Measurements from ENCODE around the gene TCFL5. TPM values are rescaled to one million over a fixed set of nuclear protein-coding genes. Genes with fewer than 3 reads are reported as not detected.

TCFL5 gene
- total and polyA plus RNA-seq, 2 donors = 10.9 to 13.0 TPM

DNA sequence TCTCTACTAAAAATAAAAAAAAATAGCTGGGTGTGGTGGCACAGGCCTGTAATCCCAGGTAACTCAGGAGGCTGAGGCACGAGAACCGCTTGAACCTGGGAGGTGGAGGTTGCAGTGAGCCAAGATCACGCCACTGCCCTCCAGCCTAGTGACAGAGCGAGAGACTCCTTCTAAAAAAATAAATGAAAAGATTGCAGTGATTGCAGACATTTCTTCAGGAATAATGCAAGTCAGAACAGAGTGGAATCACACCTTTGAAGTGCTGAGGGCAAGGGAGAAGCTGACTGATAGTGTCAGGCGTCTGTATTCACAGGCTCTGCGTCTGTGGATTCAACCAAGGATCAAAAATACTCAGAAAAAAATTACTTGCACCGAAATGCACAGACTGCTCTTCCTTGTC, 2.6 kb upstream of the TCFL5 start:
- peaks cover 0 to 6% of the 10 kb centered on the region in 2 donors for H3K27me3 ChIP-seq (ENCODE audit: control insufficient read depth in 2 of 2, insufficient read depth in 1 of 2, low read length in 1 of 2)
- no peaks in the 10 kb centered on the region for H3K36me3 ChIP-seq (ENCODE audit: control insufficient read depth in 2 of 2, insufficient read depth in 2 of 2, low read length in 1 of 2)
- no peak overlapping the region for H3K4me3 ChIP-seq (ENCODE audit: low read length in 2 of 2)
- no peak overlapping the region for H3K27ac ChIP-seq (ENCODE audit: low read depth in 1 of 2, low read length in 1 of 2)
- no peak for DNase-seq (ENCODE audit: low read depth in 6 of 9, low spot score in 9 of 9)
- H3K9me3 ChIP-seq (ENCODE audit: control insufficient read depth in 2 of 2, insufficient read depth in 1 of 2, low read length in 1 of 2) = peaks cover 0 to 7% of the 10 kb centered on the region in 2 donors
- peaks cover 13 to 15% of the 10 kb centered on the region in 2 donors for H3K4me1 ChIP-seq (ENCODE audit: control insufficient read depth in 2 of 2, insufficient read depth in 2 of 2, low read length in 2 of 2)
- 99% methylated on average over 7 of the region's 7 CpGs for WGBS

GRCh38 chr20:62860924-62861691, 514 bp downstream of the TCFL5 start:
- peak in 5 of 9 donors; percentile 19 to 53 (median 32) for DNase-seq (ENCODE audit: low read depth in 6 of 9, low spot score in 9 of 9)
- peaks cover 13 to 17% of the 10 kb centered on the region in 2 donors for H3K4me1 ChIP-seq (ENCODE audit: control insufficient read depth in 2 of 2, insufficient read depth in 2 of 2, low read length in 2 of 2)
- peaks cover 0 to 7% of the 10 kb centered on the region in 2 donors for H3K9me3 ChIP-seq (ENCODE audit: control insufficient read depth in 2 of 2, insufficient read depth in 1 of 2, low read length in 1 of 2)
- H3K27me3 ChIP-seq (ENCODE audit: control insufficient read depth in 2 of 2, insufficient read depth in 1 of 2, low read length in 1 of 2) = peaks cover 0 to 6% of the 10 kb centered on the region in 2 donors
- peak overlapping the region in 1 of 2 donors; percentile 79 for H3K27ac ChIP-seq (ENCODE audit: low read depth in 1 of 2, low read length in 1 of 2)
- H3K36me3 ChIP-seq (ENCODE audit: control insufficient read depth in 2 of 2, insufficient read depth in 2 of 2, low read length in 1 of 2) = peaks cover 13 to 17% of the 10 kb centered on the region in 2 donors
- H3K4me3 ChIP-seq (ENCODE audit: low read length in 2 of 2) = peak overlapping the region; percentile 39 to 78
- 1% methylated on average over 126 of the region's 129 CpGs for WGBS

DNA sequence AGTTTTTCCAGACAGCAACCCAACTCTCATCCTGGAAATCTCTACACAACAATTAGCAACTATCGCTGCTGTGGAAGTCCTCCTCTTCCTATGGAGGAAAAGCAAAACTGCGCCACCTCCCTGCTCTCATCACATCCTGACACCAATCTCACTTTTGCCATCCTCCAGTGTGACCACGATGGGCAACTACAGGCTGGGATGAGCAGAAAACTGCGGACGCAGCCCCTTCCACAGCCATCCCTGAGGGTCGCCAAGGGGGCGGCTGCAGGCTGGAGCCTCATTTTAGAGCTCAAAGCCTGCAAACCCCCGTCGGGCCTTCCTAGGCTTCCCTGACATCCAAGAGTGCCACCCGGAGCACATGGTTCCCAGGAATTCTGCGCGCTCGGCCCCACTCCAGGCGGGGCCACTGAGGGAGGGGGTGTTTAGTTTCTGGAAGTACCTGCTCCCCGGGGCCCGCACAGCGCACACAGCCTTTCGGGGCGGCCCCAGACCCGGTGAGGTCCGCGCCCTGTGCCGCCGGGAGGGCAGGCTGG, 1.2 kb downstream of the TCFL5 start:
- 36% methylated on average over 24 of the region's 24 CpGs for WGBS
- peak in 1 of 9 donors; percentile 28 for DNase-seq (ENCODE audit: low read depth in 6 of 9, low spot score in 9 of 9)
- Histone ChIP-seq H3K27me3 (ENCODE audit: control insufficient read depth in 2 of 2, insufficient read depth in 1 of 2, low read length in 1 of 2) (peaks cover 0 to 6% of the 10 kb centered on the region in 2 donors), H3K27ac (ENCODE audit: low read depth in 1 of 2, low read length in 1 of 2) (no peak overlapping the region), H3K9me3 (ENCODE audit: control insufficient read depth in 2 of 2, insufficient read depth in 1 of 2, low read length in 1 of 2) (peaks cover 0 to 7% of the 10 kb centered on the region in 2 donors), H3K36me3 (ENCODE audit: control insufficient read depth in 2 of 2, insufficient read depth in 2 of 2, low read length in 1 of 2) (peaks cover 13 to 17% of the 10 kb centered on the region in 2 donors), H3K4me1 (ENCODE audit: control insufficient read depth in 2 of 2, insufficient read depth in 2 of 2, low read length in 2 of 2) (peaks cover 13 to 17% of the 10 kb centered on the region in 2 donors), H3K4me3 (ENCODE audit: low read length in 2 of 2) (peak overlapping the region; percentile 39 to 78)

DNA sequence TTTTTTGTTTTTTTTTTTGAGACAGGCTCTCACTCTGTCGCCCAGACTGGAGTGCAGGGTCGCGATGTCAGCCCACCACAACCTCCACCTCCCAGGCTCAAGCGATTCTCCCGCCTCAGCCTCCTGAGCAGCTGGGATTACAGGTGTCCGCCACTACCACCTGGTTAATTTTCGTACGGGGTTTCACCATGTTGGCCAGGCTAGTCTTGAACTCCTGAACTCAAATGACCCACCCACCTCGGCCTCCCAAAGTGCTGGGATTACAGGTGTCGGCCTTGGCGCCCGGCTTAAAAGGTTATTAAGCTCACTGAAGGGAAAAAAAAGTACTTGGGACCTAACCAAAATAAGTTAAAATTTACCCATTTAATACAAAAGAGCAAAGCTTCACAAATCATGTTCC, 1.9 kb downstream of the TCFL5 start:
- H3K4me1 ChIP-seq (ENCODE audit: control insufficient read depth in 2 of 2, insufficient read depth in 2 of 2, low read length in 2 of 2) = peaks cover 13 to 17% of the 10 kb centered on the region in 2 donors
- peaks cover 13 to 21% of the 10 kb centered on the region in 2 donors for H3K36me3 ChIP-seq (ENCODE audit: control insufficient read depth in 2 of 2, insufficient read depth in 2 of 2, low read length in 1 of 2)
- peaks cover 0 to 6% of the 10 kb centered on the region in 2 donors for H3K27me3 ChIP-seq (ENCODE audit: control insufficient read depth in 2 of 2, insufficient read depth in 1 of 2, low read length in 1 of 2)
- no peak for DNase-seq (ENCODE audit: low read depth in 6 of 9, low spot score in 9 of 9)
- H3K4me3 ChIP-seq (ENCODE audit: low read length in 2 of 2) = peak overlapping the region in 1 of 2 donors; percentile 78
- no peak overlapping the region for H3K27ac ChIP-seq (ENCODE audit: low read depth in 1 of 2, low read length in 1 of 2)
- 92% methylated on average over 12 of the region's 12 CpGs for WGBS
- H3K9me3 ChIP-seq (ENCODE audit: control insufficient read depth in 2 of 2, insufficient read depth in 1 of 2, low read length in 1 of 2) = peaks cover 0 to 7% of the 10 kb centered on the region in 2 donors

DNA sequence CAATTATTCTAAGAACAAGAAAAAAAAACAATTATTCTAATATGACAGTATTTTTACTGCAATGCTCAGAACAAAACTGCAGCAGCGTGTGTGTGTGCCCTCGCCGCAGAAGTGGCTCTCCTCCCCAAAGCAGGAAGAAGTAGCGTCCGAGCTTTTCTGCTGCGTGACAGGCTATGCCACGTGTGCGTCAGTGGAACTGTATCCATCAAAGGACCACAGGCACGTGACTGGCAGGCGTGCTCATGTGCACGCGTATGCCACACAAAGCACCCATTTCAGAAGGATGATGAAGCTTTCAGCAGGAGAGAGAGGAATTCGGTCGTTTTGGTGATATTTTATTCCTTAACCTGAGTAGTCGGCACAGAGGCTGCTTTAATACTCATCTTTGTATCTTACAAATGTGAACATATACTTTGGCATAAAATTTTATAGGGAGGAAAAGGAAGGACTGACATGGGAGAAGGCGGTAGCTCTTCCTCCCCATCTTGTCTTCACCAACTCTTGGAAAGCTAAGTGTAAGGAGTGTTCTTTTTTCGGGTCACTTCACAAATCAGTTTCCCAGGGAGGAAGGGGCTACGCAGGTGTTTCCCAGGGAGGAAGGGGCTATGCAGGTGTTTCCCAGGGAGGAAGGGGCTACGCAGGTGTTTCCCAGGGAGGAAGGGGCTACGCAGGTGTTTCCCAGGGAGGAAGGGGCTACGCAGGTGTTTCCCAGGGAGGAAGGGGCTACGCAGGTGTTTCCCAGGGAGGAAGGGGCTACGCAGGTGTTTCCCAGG, 3.4 kb downstream of the TCFL5 start:
- Histone ChIP-seq H3K4me1 (ENCODE audit: control insufficient read depth in 2 of 2, insufficient read depth in 2 of 2, low read length in 2 of 2) (peaks cover 13 to 17% of the 10 kb centered on the region in 2 donors), H3K27ac (ENCODE audit: low read depth in 1 of 2, low read length in 1 of 2) (no peak overlapping the region), H3K27me3 (ENCODE audit: control insufficient read depth in 2 of 2, insufficient read depth in 1 of 2, low read length in 1 of 2) (peaks cover 0 to 6% of the 10 kb centered on the region in 2 donors), H3K4me3 (ENCODE audit: low read length in 2 of 2) (no peak overlapping the region), H3K9me3 (ENCODE audit: control insufficient read depth in 2 of 2, insufficient read depth in 1 of 2, low read length in 1 of 2) (no peaks in the 10 kb centered on the region), H3K36me3 (ENCODE audit: control insufficient read depth in 2 of 2, insufficient read depth in 2 of 2, low read length in 1 of 2) (peaks cover 23 to 33% of the 10 kb centered on the region in 2 donors)
- no peak for DNase-seq (ENCODE audit: low read depth in 6 of 9, low spot score in 9 of 9)
- WGBS = 94% methylated on average over 20 of the region's 23 CpGs

GRCh38 chr20:62856931-62857619, 4.5 kb downstream of the TCFL5 start:
- H3K9me3 ChIP-seq (ENCODE audit: control insufficient read depth in 2 of 2, insufficient read depth in 1 of 2, low read length in 1 of 2) = no peaks in the 10 kb centered on the region
- H3K4me3 ChIP-seq (ENCODE audit: low read length in 2 of 2) = no peak overlapping the region
- H3K36me3 ChIP-seq (ENCODE audit: control insufficient read depth in 2 of 2, insufficient read depth in 2 of 2, low read length in 1 of 2) = peaks cover 32 to 41% of the 10 kb centered on the region in 2 donors
- peaks cover 0 to 6% of the 10 kb centered on the region in 2 donors for H3K27me3 ChIP-seq (ENCODE audit: control insufficient read depth in 2 of 2, insufficient read depth in 1 of 2, low read length in 1 of 2)
- no peak overlapping the region for H3K27ac ChIP-seq (ENCODE audit: low read depth in 1 of 2, low read length in 1 of 2)
- DNase-seq (ENCODE audit: low read depth in 6 of 9, low spot score in 9 of 9) = no peak
- peaks cover 13 to 16% of the 10 kb centered on the region in 2 donors for H3K4me1 ChIP-seq (ENCODE audit: control insufficient read depth in 2 of 2, insufficient read depth in 2 of 2, low read length in 2 of 2)
- WGBS = 98% methylated on average over 25 of the region's 25 CpGs

DNA sequence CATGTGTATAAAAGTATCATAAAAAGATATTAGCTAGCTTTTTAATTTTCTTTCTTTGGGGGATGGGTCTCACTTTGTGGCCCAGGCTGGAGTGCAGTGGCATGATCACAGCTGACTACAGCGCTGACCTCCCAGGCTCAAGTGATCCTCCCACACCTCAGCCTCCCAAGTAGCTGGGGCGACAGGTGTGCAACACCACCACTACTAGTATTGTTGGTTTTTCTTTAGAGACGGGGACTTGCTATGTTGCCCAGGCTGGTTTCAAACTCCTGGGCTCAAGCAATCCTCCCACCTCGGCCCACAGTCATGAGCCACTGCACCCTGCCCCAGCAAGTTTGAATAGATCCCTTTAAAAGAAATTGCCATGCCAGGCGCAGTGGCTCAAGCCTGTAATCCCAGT, 6.5 kb downstream of the TCFL5 start:
- H3K27ac ChIP-seq (ENCODE audit: low read depth in 1 of 2, low read length in 1 of 2) = no peak overlapping the region
- no peaks in the 10 kb centered on the region for H3K27me3 ChIP-seq (ENCODE audit: control insufficient read depth in 2 of 2, insufficient read depth in 1 of 2, low read length in 1 of 2)
- peaks cover 5 to 9% of the 10 kb centered on the region in 2 donors for H3K4me1 ChIP-seq (ENCODE audit: control insufficient read depth in 2 of 2, insufficient read depth in 2 of 2, low read length in 2 of 2)
- WGBS = 88% methylated on average over 5 of the region's 5 CpGs
- no peak overlapping the region for H3K4me3 ChIP-seq (ENCODE audit: low read length in 2 of 2)
- H3K9me3 ChIP-seq (ENCODE audit: control insufficient read depth in 2 of 2, insufficient read depth in 1 of 2, low read length in 1 of 2) = no peaks in the 10 kb centered on the region
- DNase-seq (ENCODE audit: low read depth in 6 of 9, low spot score in 9 of 9) = no peak
- H3K36me3 ChIP-seq (ENCODE audit: control insufficient read depth in 2 of 2, insufficient read depth in 2 of 2, low read length in 1 of 2) = peaks cover 43 to 50% of the 10 kb centered on the region in 2 donors

DNA sequence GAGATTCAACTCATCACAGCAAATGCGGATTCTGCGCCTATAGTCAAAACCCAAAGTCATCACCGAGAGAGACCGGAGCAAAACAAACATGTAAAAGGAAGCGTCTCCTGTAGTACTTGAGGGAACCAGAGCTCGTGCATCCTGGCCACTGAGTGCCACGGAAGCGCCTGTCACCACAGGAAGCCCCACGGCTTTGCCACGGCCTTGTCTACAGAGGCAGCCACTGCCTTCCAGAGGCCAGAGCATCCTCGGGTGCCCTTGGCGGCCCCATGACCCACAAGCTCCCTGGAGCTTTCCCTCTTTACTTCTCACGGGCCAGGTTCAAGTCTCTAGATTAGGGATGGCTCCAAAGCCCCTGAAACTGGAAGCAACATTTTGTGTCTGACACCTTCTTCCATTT, 7.5 kb downstream of the TCFL5 start:
- Histone ChIP-seq H3K27ac (ENCODE audit: low read depth in 1 of 2, low read length in 1 of 2) (no peak overlapping the region), H3K9me3 (ENCODE audit: control insufficient read depth in 2 of 2, insufficient read depth in 1 of 2, low read length in 1 of 2) (no peaks in the 10 kb centered on the region), H3K4me3 (ENCODE audit: low read length in 2 of 2) (no peak overlapping the region), H3K27me3 (ENCODE audit: control insufficient read depth in 2 of 2, insufficient read depth in 1 of 2, low read length in 1 of 2) (no peaks in the 10 kb centered on the region), H3K4me1 (ENCODE audit: control insufficient read depth in 2 of 2, insufficient read depth in 2 of 2, low read length in 2 of 2) (peaks cover 0 to 1% of the 10 kb centered on the region in 2 donors), H3K36me3 (ENCODE audit: control insufficient read depth in 2 of 2, insufficient read depth in 2 of 2, low read length in 1 of 2) (peaks cover 43 to 51% of the 10 kb centered on the region in 2 donors)
- DNase-seq (ENCODE audit: low read depth in 6 of 9, low spot score in 9 of 9) = no peak
- 98% methylated on average over 13 of the region's 13 CpGs for WGBS

Data from thymus (tissue), 11 donors.